WERI-Rb-1 (cell line): ENCODE results near the gene BICDL1.

Experiments used
- DNase-seq: peaks from one replicate; pipeline ENCODE4 v3.0.0-alpha.2; 2020
- H3K27ac ChIP-seq: fragments of 250-450 bp; sonication (Bioruptor Pico); 2 replicates; pipeline ENCODE4 v1.5.1; 2020; ENCODE audit warnings: mild to moderate bottlenecking, moderate library complexity
- H3K27me3 ChIP-seq: fragments of 250-450 bp; sonication (Bioruptor Pico); 2 replicates; pipeline ENCODE4 v1.5.1; 2021; ENCODE audit warnings: mild to moderate bottlenecking, low read depth, moderate library complexity; ENCODE audit not compliant: insufficient read depth, severe bottlenecking
- H3K36me3 ChIP-seq: fragments of 250-450 bp; sonication (Bioruptor Pico); 2 replicates; pipeline ENCODE4 v1.5.1; 2020; ENCODE audit warnings: mild to moderate bottlenecking, moderate library complexity
- H3K4me3 ChIP-seq: 2 replicates; pipeline ENCODE4 v1.5.1; 2011; ENCODE audit warnings: low read depth, mild to moderate bottlenecking, control low read depth, low read length
- H3K9me3 ChIP-seq: fragments of 250-450 bp; sonication (Bioruptor Pico); 2 replicates; pipeline ENCODE4 v1.5.1; 2021; ENCODE audit warnings: mild to moderate bottlenecking, moderate library complexity; ENCODE audit not compliant: severe bottlenecking
- TF ChIP-seq, protein P1 (sequence below): IDR thresholded peaks from 2 replicates; pipeline ENCODE4 v1.5.1; 2011; ENCODE audit warnings: low read depth, mild to moderate bottlenecking, control low read depth, inconsistent platforms, low read length

BICDL1 gene

DNA sequence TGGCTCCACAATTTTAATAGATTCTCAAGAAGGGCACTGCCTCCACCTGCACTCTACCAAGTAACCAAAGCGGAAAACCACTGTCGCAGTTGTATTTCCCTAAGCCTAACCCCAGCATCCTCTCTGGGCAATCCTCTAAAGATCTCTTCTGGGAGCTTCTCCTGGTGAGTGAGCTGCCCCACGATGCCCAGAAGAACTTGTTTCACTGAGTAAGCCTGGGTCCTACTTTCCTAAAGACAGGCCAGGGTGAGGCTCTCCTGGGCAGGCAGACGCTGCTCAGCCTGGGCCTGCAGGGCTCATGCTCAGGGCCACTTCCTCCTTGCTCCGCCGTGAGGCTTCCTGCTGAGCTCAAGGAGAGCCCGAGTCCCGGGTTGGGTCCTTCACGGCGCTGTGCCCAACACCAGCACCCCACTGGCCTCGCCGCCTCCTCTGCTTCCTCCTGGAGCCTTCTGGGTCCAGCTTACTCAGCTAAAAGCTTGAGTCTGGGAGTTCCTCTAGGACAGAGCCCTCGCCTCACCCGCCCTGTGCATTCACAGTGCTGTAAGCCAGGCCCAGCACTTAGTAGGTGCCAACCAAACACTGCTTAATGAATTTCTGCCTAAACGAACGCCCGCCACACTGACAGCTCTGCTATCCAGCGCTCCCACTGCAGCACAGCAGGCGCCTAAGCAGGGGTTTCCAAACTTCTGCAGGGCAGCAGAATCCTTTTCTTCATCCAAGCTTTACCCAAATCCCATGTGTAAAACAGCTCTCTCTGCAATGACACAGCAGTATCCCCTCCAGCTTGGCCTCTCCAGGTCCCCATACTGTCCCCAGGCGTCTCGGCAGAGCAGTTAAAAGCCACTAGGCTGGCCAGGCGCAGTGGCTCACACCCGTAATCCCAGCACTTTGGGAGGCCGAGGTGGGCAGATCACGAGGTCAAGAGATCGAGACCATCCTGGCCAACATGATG lies 121.8 kb downstream of the BICDL1 start:
- Histone ChIP-seq H3K9me3 (no peaks in the 10 kb centered on the region), H3K4me3 (no peak overlapping the region), H3K27me3 (no peaks in the 10 kb centered on the region), H3K36me3 (peaks cover 39% of the 10 kb centered on the region), H3K27ac (no peak overlapping the region)
- TF ChIP-seq, protein P1, sequence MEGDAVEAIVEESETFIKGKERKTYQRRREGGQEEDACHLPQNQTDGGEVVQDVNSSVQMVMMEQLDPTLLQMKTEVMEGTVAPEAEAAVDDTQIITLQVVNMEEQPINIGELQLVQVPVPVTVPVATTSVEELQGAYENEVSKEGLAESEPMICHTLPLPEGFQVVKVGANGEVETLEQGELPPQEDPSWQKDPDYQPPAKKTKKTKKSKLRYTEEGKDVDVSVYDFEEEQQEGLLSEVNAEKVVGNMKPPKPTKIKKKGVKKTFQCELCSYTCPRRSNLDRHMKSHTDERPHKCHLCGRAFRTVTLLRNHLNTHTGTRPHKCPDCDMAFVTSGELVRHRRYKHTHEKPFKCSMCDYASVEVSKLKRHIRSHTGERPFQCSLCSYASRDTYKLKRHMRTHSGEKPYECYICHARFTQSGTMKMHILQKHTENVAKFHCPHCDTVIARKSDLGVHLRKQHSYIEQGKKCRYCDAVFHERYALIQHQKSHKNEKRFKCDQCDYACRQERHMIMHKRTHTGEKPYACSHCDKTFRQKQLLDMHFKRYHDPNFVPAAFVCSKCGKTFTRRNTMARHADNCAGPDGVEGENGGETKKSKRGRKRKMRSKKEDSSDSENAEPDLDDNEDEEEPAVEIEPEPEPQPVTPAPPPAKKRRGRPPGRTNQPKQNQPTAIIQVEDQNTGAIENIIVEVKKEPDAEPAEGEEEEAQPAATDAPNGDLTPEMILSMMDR: no peak
- no peak for DNase-seq

DNA sequence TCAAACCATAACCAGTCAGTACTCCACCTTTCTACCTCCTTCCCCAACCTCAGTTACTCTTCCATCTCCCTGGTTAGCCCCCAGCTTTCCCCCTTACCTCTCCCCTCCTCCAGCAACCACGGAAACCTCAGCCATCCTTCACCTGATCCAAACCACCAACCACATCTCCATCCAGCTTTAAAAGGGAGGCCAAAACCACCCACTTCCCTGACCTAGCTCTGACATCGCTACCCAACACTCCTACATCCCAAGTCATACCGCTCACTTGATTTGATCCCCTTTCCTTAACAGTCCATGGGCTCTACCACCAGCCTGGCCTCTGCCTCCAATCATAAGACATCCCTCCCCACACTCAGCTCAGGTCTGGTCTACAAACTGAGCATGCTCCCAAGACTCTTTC lies 126.0 kb downstream of the BICDL1 start:
- TF ChIP-seq, protein P1: no peak
- Histone ChIP-seq H3K9me3 (no peaks in the 10 kb centered on the region), H3K36me3 (peaks cover 30% of the 10 kb centered on the region), H3K27me3 (no peaks in the 10 kb centered on the region), H3K4me3 (no peak overlapping the region), H3K27ac (no peak overlapping the region)
- no peak for DNase-seq

DNA sequence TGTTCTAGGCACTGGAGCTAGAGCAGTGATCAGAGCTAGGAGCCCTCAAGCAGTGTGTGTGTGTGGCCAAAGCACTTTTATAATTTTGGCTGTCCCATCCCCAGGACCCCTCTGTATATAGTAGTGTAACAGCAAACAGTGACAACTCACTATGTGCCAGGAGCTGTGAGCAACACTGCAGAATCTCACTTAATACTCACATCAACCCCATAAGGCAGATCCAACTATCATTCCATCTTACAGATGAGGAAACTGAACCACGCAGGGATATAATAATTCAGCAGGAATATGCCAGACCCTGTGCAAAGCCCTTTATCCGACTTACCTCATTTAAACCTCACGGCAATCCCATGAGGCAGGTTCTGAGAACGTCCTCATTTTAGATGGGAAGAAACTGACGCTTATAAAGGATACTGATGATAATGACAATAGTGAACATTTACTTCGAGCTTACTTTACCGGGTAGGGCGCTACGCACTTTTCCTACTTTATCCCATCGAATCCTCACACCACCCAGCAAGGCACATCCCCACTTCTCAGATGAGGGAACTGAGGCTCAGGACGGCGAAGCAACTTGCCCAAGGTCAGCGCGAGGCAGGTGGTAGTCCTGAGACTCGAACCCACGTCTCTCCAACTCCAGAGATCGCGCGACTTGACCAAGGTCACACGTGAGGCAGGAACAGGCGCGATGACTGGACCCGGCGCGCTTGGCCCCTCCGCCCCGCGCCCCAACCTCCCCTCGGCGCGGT lies 126.8 kb downstream of the BICDL1 start:
- Histone ChIP-seq H3K27me3 (no peaks in the 10 kb centered on the region), H3K9me3 (no peaks in the 10 kb centered on the region), H3K36me3 (peaks cover 29% of the 10 kb centered on the region), H3K4me3 (peak overlapping the region; percentile 57), H3K27ac (peak overlapping the region; percentile 46)
- peak; percentile 46 for DNase-seq
- TF ChIP-seq, protein P1: no peak

GRCh38 chr12:120116441-120116791 lies 127.4 kb downstream of the BICDL1 start, which contains the start of gene RAB35:
Gene RAB35 (minus strand): TSS chr12:120116753. CDS start chr12:120116650, 103 bp downstream.
- DNase-seq: no peak
- no peaks in the 10 kb centered on the region for H3K27me3 ChIP-seq
- H3K27ac ChIP-seq: peak within 1 kb of the TSS; percentile 88
- peak within 1 kb of the TSS; percentile 57 for H3K4me3 ChIP-seq
- H3K9me3 ChIP-seq: no peaks in the 10 kb centered on the region
- TF ChIP-seq, protein P1: no peak
- peaks cover 27% of the 10 kb centered on the region for H3K36me3 ChIP-seq

DNA sequence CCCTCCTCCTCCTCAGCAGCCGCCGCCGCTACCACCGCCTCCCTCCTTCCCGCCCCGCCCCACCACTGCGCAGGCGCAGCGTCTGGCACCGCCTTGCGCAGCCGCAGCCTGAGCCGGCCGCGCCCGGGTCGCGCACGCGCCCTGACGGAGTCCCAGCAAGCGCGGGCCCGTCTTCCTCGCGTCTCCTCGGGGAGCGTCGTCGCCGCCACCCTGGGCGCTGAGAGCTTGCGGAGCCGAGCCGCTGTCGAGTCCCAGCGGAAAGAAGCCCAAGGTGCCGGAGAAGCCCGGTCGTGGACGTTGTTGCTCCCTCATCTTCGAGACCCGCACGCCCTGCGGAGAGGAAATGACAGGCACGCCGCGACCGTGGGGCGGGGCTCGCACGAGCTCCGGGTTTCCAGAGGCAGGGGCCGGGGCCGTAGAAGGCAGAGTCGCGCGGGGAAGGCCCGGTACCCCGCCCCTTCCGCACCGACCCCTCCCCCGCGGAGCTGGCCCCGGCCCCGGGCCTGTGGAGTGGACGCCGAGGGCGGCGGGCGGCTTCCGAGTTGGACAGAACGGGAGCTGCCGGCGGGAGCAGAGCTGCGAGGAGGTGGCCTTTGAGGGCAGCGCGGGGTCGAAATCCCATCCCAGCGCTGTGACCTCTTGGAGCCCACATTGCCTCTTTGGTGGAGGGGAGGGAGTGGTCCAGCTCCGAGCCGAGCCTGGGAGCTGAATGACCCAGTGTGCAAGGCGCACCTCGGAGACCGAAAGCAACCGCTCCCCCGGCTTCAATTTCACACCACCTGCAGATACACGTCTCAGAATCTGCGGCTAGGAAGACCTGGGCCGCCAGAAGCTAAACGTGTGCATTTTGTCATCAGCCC lies 128.0 kb downstream of the BICDL1 start:
- Histone ChIP-seq H3K27me3 (no peaks in the 10 kb centered on the region), H3K4me3 (peak overlapping the region; percentile 57), H3K36me3 (peaks cover 27% of the 10 kb centered on the region), H3K27ac (peak overlapping the region; percentile 88), H3K9me3 (no peaks in the 10 kb centered on the region)
- DNase-seq: peak; percentile 96
- TF ChIP-seq, protein P1: no peak
